GM12891 (cell line): Measurements from ENCODE around the gene AGBL1.

ENCODE experiments used
- DNase-seq: peaks from one replicate; pipeline ENCODE4 v3.0.0; 2011; ENCODE audit warnings: low spot score; ENCODE audit not compliant: insufficient read length
- FAIRE-seq: peaks from 2 replicates; lab custom pipeline; 2011; peaks lifted over from hg19 to GRCh38; lab: Jason Lieb, UNC
- PAX5 ChIP-seq: IDR thresholded peaks from 2 replicates; pipeline ENCODE4 v1.6.1; 2011; ENCODE audit warnings: low read length, moderate library complexity, mild to moderate bottlenecking; ENCODE audit not compliant: insufficient read depth, severe bottlenecking
- POLR2A ChIP-seq: IDR thresholded peaks from 2 replicates; pipeline ENCODE4 v1.6.1; 2011; ENCODE audit warnings: low read depth, low read length, control low read depth
- POLR2AphosphoS5 ChIP-seq: IDR thresholded peaks from 2 replicates; pipeline ENCODE4 v1.6.1; 2011; ENCODE audit warnings: low read depth, low read length, control low read depth
- POU2F2 ChIP-seq: IDR thresholded peaks from 2 replicates; pipeline ENCODE4 v1.6.1; 2011; ENCODE audit warnings: low read depth, mild to moderate bottlenecking, control low read depth, low read length, moderate library complexity
- SPI1 ChIP-seq: IDR thresholded peaks from 2 replicates; pipeline ENCODE4 v1.6.1; 2011; ENCODE audit warnings: low read depth, low read length, control low read depth
- TAF1 ChIP-seq: IDR thresholded peaks from 2 replicates; pipeline ENCODE4 v1.6.1; 2011; ENCODE audit warnings: low read depth, low read length, control low read depth

AGBL1 gene

DNA sequence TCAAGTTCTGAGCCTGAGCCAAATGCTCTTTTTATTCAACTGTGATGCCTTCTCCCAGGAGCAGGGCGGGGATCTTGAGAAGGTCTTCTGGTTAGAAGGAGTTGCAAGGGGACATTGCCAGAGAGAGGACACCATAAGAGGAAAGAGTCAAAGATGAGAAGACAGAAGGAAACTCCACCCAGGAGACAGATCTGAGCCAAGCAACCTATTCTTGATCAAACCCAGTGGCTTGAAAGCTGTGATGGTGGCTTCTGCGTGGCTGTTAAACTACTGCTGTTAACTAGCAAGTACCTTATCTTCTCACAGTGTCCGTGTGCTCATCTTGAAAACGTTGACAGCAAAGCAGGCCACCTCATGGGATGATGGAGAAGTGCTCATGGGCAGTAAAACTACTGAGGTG, 19.8 kb upstream of the AGBL1 start:
- no peak for TF ChIP-seq POLR2AphosphoS5
- TF ChIP-seq PAX5, result no peak
- no peak for TF ChIP-seq TAF1
- TF ChIP-seq POLR2A, result no peak
- TF ChIP-seq SPI1, result no peak
- no peak for TF ChIP-seq POU2F2
- FAIRE-seq, result no peak
- no peak for DNase-seq

- no peak for DNase-seq
- TF ChIP-seq POLR2AphosphoS5 (no peak), TAF1 (no peak), SPI1 (no peak), POLR2A (no peak), PAX5 (no peak), POU2F2 (no peak)
- no peak for FAIRE-seq
These were observed 19.0 kb upstream of the AGBL1 start for GRCh38 chr15:86060674-86061073.

DNA sequence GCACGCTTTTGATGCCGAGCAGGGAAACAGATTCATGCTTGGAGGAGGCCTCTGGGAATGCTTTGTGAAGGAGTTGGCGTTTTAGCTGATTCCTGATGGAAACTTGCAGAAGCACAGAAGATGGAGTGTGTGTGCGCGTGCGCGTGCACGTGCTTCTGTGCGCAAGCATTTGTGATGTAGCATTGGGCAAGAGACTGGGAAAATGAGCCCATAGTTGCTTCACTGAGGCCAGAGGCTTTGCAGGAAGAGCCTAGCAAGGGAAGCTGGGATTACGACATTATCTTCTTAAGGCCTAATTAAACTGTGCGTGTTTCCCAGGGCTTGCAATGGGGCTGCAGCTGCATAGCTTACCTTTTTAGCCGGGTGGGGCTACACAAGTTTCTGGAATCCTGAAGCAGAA, 18.1 kb upstream of the AGBL1 start:
- no peak for DNase-seq
- TF ChIP-seq POU2F2, result no peak
- no peak for TF ChIP-seq SPI1
- no peak for TF ChIP-seq TAF1
- no peak for TF ChIP-seq PAX5
- no peak for TF ChIP-seq POLR2A
- TF ChIP-seq POLR2AphosphoS5, result no peak
- FAIRE-seq, result no peak

DNA sequence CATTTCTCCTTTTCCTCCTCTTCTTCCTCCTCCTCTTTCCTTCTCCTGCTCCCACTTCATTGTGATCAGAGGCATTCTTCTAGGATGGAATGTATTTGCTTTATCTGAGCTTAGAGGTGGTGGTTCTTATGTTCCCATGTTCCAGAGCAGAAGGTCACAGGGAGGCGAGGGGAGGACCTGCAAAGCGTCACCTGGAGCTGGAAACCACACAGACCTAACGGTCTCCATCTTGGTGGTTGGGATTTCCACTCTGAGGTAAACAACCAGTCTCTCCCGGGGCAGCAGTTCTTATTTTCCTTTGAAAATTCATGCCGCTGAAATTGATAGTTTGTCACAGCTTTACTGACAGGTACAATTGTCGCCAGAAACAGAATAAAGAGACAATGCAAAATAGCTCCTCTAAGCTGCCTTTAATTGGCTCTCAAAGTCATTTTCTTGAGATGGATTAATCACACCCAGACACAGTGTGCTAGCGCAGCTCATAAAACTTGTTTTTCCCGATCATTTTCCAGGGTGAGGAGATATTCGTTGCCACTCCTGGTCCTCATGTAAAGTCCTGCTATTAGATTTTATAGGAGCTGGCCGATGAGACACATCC, 16.9 kb upstream of the AGBL1 start:
- DNase-seq, result no peak
- no peak for TF ChIP-seq POU2F2
- TF ChIP-seq POLR2AphosphoS5, result no peak
- TF ChIP-seq SPI1, result no peak
- no peak for TF ChIP-seq TAF1
- TF ChIP-seq POLR2A, result no peak
- no peak for TF ChIP-seq PAX5
- FAIRE-seq, result no peak

DNA sequence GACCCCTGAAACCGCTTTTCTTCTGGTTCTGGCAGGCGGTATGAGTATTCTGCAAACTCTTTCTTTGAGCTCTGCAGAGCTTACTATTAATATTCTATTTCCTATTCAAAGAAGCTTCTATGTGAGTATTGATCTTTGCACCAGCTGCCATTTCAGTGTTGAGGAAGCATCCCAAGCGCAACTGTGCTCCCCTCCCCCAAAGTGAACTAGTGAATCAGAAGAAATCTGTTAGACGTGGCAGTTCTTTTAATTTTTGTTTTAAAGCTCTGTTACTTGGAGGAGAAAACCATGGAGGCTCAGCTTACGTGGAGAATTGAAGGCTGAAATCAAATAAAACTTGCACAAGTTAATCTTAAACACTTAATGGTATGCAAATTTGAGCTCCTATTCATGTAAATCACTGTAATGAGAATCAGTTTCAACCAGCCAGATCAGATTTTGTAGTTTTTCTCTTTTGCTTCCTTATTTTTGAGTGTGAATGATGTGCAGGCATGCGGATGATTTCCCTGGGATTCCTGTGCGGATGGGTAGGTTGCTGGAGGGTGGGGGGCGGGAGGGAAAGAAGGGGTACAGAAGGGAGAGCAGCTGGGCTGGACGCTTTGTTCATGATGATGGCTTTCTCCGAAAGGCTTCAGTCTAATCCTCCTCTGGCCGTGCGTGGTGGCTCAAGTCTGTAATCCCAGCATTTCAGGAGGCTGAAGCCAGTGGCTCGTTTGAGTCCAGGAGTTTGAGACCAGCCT, 16.1 kb upstream of the AGBL1 start:
- FAIRE-seq, result no peak
- no peak for TF ChIP-seq TAF1
- no peak for TF ChIP-seq POLR2AphosphoS5
- TF ChIP-seq POLR2A, result no peak
- no peak for DNase-seq

DNA sequence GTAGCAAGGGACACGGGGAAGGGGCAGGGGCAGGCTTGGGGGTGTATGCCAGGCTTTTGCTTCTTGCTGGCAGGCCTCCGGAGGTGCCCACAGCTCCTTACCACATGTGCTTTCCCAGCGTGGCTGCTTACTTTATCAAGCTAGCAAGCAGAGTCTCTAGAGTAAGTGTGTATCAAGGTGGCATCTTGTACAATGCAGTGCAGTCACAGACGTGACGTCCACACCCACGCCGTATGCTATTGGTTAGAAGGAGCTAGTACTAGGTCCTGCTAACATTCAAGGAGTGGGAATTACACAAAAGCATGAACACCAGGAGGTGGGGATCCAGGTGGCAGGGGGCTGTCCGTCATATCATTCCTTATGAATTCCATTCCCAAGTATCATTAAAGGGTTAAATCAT, 15.3 kb upstream of the AGBL1 start:
- TF ChIP-seq POU2F2 (no peak), SPI1 (no peak), TAF1 (no peak)
- no peak for DNase-seq
- no peak for FAIRE-seq

- DNase-seq (no peak), FAIRE-seq (no peak)
- TF ChIP-seq POU2F2 (no peak), POLR2A (no peak), SPI1 (no peak), TAF1 (no peak), PAX5 (no peak), POLR2AphosphoS5 (no peak)
These were observed 13.4 kb upstream of the AGBL1 start for GRCh38 chr15:86066174-86066834.

DNA sequence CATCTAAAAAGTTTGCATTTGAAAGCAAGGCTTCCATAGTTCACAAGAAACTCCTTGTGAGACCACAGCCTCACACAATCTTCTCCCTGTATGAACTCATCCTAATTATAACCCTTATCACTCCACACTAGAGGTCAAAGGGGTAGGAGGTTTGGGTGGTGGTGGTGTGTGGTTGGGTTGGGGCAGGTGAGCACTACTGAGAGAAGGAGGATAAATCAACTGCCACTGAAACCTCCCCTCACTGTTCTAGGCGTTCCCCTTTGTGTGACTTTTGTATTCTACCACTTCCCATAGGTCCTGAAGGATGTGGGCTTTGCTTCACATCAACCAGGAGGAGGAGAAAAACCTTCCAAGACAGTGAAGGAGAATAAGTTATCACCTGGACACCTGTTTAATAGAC, 6.4 kb upstream of the AGBL1 start:
- DNase-seq (no peak), FAIRE-seq (no peak)
- no peak for TF ChIP-seq POLR2AphosphoS5
- no peak for TF ChIP-seq POU2F2
- no peak for TF ChIP-seq TAF1
- no peak for TF ChIP-seq PAX5
- no peak for TF ChIP-seq POLR2A
- no peak for TF ChIP-seq SPI1

GRCh38 chr15:86076468-86076867, 3.2 kb upstream of the AGBL1 start:
- DNase-seq (no peak), FAIRE-seq (no peak)
- TF ChIP-seq POU2F2 (no peak), PAX5 (no peak), POLR2AphosphoS5 (no peak), POLR2A (no peak), TAF1 (no peak), SPI1 (no peak)

DNA sequence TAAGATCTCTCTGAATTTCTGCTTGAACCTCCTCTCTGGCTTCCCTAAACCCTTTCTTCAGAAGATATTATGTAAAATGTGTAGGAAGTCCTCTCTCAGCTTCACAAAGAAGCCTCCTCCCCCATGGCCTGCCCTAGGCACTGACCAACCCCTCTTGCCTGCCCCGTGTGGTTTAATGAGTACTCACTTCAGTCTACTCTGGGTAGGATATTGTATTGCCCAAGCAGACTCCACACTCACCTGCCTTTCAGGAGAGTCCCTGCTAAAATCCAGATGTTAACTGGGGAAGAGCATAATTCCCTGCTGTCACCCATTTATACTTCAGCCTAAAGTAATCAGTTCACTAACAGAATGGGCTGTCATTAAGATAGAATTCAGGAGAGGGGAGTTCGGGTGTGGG, 2.6 kb upstream of the AGBL1 start:
- FAIRE-seq, result no peak
- TF ChIP-seq POLR2A, result no peak
- no peak for TF ChIP-seq SPI1
- no peak for TF ChIP-seq TAF1
- TF ChIP-seq POLR2AphosphoS5, result no peak
- no peak for TF ChIP-seq POU2F2
- TF ChIP-seq PAX5, result no peak

More for the DNA sequence above, 2.6 kb upstream of the AGBL1 start:
- no peak for DNase-seq
